NCI-H446 treated with DMSO at 0.1 percent for 48 hours (cell line): ENCODE measurements around the gene GAPDH.
"Not testable (repeated sequence)": the region's sequence is repeated elsewhere in the genome, so short reads cannot be mapped to it uniquely, and the experiment has no call there.

Source experiments
- DNase-seq: peaks from one replicate; lab custom pipeline; 2025; lab: John Stamatoyannopoulos, UW

Gene GAPDH

GRCh38 chr12:6563448-6564050, 29.2 kb downstream of the GAPDH start:
- no peak for DNase-seq

- DNase-seq = no peak
Measured at GRCh38 chr12:6567112-6567670, 32.9 kb downstream of the GAPDH start.

GRCh38 chr12:6569312-6569711, 35.0 kb downstream of the GAPDH start:
- DNase-seq = no peak

GRCh38 chr12:6569786-6570185, 35.5 kb downstream of the GAPDH start:
- DNase-seq = no peak

- DNase-seq = no peak
Measured at GRCh38 chr12:6570264-6570887, 36.1 kb downstream of the GAPDH start.

- no peak for DNase-seq
Measured at GRCh38 chr12:6573001-6573400, 38.7 kb downstream of the GAPDH start.

GRCh38 chr12:6574576-6575295, 40.4 kb downstream of the GAPDH start:
- DNase-seq = no peak

- no peak for DNase-seq
Measured at GRCh38 chr12:6575648-6576047, 41.3 kb downstream of the GAPDH start.

GRCh38 chr12:6582196-6582595, 47.9 kb downstream of the GAPDH start:
- DNase-seq = no peak

GRCh38 chr12:6582959-6583358, 48.6 kb downstream of the GAPDH start:
- no peak for DNase-seq

- DNase-seq = no peak
Measured at GRCh38 chr12:6584293-6584692, 50.0 kb downstream of the GAPDH start.

- DNase-seq = not testable (repeated sequence)
Measured at GRCh38 chr12:6586569-6586968, 52.3 kb downstream of the GAPDH start.
